GM18505 (cell line): ENCODE measurements around the gene PRDM7.
"Not testable (repeated sequence)": the region's sequence is repeated elsewhere in the genome, so short reads cannot be mapped to it uniquely, and the experiment has no call there.

Source experiments
- ATAC-seq: cut with Tn5 transposase; IDR thresholded peaks from one replicate; pipeline ENCODE4 v1.9.1; 2021; ENCODE audit not compliant: unreplicated experiment
- POLR2A ChIP-seq: IDR thresholded peaks from 4 replicates; pipeline ENCODE4 v1.6.1; 2011; ENCODE audit warnings: borderline replicate concordance; ENCODE audit not compliant: insufficient read depth, insufficient read length; ENCODE audit errors: extremely low read depth

Gene PRDM7

GRCh38 chr16:90018652-90019542 is 58.2 kb downstream of the PRDM7 start, which contains the start of gene DBNDD1:
DBNDD1 (minus strand) TSS chr16:90019456; CDS start chr16:90019341, 115 bp downstream.
- ATAC-seq = no peak
- TF ChIP-seq POLR2A = no peak

DNA sequence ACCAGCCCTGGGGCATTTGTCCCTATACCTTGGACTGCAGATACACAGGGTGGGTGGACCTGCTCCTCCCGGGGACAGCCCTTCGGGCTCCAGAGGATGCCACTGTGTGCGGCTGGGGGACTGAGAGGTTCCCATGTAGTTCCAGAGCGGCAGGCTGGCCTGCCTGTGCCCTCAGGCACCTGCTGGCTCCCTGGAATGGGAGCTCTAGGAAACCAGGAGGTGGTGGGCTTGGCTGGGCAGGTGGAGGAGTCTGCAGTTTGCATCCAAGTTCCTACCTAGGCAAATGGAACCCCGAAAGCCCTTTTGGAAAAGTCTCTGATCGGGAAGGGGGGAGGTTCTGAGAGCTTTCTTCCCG is 58.9 kb downstream of the PRDM7 start:
- TF ChIP-seq POLR2A = no peak
- ATAC-seq = no peak

GRCh38 chr16:90016339-90016950 is 60.7 kb downstream of the PRDM7 start:
- no peak for TF ChIP-seq POLR2A

DNA sequence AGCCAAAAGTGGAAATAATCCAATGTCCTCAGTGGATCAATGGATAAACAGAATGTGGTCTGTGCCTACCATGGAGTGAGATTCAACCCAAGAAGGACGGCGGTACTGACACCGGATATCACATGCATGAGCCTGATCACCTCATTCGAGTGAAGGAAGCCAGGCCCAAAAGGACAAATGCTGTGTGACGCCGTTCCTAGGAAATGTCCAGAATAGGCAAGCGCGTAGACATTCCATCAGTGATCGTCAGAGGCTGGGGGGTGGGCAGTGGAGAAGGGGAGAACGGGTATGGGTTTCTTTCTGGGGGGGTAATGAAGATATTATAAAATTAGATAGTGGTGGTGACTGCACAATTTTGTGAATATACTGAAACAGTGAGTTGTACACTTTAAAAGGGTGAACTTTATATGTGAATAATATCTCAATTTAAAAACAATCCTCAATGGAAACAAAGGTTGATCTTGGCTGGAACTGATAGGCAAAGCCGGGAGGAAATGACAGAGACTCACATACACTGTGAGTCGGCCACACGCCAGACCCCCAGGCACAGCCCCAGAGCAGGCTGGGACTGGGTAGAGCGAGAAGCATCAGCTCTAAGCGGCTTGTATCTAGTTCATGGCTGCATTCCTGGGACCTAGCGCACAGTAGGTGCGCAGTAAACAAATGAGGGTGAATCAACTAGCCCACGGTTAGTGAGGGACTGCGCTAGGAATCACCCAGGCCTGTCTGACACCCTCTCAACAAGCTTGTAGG is 61.4 kb downstream of the PRDM7 start:
- ATAC-seq = no peak

More at GRCh38 chr16:90016339-90016950, 60.7 kb downstream of the PRDM7 start:
- ATAC-seq = no peak

DNA sequence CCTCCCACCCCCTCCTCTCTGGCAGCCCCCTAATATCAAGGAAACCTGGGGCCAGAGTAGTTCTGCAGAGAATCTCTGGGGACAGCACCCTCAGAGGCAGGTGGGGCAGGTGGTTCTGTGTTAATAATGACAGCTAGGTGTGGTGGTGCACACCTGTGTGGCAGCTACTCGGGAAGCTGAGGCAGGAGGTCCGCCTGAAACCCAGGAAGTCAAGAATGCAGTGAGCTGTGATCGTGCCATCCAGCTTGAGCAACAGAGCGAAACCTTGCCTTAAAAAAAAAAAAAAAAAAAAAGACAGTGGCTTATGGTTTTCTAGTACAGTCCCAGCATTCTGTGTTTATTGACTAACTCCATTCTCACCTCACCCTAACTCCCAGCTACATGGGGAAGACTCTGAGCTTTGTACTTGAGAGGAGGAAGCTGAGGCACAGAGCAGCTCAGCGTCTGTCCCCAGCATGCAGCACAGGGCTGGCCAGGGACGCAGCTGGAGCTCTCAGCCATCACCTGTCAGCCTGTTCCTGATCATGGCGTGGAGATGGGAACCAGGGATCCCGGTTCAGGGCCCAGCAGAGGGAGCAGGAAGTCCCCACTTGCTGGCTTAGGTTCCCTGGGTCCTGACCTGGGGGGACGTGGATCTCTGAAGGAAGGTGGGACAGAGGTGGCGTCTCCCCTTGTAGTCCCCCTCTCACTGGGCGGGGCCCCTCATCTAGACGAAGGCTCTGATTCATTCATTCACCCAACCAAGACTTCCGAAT is 64.0 kb downstream of the PRDM7 start:
- ATAC-seq = no peak
- TF ChIP-seq POLR2A = no peak

More for the DNA sequence above, 61.4 kb downstream of the PRDM7 start:
- no peak for TF ChIP-seq POLR2A

- no peak for TF ChIP-seq POLR2A
- no peak for ATAC-seq
Observed at GRCh38 chr16:90011908-90012501, 65.1 kb downstream of the PRDM7 start.

- TF ChIP-seq POLR2A = no peak
- ATAC-seq = no peak
Observed at GRCh38 chr16:90011508-90011819, 65.7 kb downstream of the PRDM7 start.

- no peak for TF ChIP-seq POLR2A
- ATAC-seq = no peak
Observed at GRCh38 chr16:90010676-90011507, 66.2 kb downstream of the PRDM7 start.

GRCh38 chr16:90009172-90009899 is 67.8 kb downstream of the PRDM7 start:
- ATAC-seq = no peak
- TF ChIP-seq POLR2A = no peak

DNA sequence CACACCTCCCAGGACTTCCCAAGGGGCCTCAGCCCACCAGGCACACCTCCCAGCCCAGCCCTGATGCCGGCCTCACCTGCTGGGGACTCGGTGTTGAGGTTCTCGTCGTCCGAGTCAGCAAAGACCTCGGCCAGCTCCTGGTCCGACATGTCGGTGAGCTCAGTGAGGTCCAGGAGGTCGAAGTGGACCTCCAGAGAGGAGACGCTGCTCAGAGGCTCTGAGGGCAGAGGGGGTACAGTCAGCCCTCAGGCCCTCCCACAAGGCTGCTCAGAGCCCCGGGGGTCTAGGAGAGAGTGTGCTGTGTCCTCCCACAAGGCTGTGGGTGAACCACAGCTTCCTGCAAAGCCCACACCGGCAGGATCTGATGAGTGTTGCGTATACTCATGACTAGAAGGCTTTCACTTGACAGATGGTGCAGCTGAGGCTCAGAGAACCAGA is 68.4 kb downstream of the PRDM7 start:
- ATAC-seq = no peak
- TF ChIP-seq POLR2A = no peak

- not testable (repeated sequence) for ATAC-seq
Observed at GRCh38 chr16:90007635-90008234, 69.4 kb downstream of the PRDM7 start.
